ENCODE measurements around the gene PILRA.

DNA sequence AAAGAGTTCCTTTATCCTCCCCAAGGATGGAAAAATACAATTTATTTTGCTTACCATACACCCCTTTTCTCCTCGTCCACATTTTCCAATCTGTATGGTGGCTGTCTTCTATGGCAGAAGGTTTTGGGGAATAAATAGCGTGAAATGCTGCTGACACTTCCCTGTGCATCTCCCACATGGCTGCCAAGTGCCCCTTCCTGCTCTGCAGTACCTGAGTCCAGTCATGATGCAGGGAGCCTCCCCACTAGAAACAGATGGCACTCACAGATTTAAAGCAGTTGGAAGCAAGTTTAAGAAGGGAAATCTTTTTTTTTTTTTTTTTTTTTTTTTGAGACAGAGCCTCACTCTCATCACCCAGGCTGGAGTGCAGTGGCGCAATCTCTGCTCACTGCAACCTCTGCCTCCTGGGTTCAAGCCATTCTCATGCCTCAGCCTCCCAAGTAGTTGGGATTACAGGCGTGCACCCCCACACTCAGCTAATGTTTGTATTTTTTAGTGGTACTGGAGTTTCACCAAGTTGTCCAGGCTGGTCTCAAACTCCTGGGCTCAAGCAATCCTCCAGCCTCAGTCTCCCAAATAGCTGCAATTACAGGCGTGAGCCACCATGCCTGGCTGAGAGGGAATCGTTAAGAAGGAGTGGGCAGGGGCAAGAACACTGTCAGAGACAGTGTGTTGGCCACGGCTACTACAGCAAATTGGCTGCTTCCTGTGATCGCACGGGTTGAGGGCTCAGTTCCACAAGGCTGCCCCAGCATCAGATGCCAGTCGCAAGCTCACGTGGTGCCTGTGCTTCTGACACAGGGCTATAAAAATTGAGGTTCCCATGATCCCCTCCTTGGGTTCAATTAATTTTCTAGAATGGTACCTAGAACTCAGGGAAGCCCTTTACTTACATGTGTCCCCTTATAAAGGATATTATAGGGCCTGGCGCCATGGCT is 5.3 kb upstream of the PILRA start:
- TF ChIP-seq CTCF (IDR thresholded peaks at IDR 0.05), result no peak
- no peak for TF ChIP-seq ZNF425 (CRISPR knock-in tag; conservative IDR thresholded peaks at IDR 0.05)
- TF ChIP-seq STAT6 (CRISPR knock-in tag; conservative IDR thresholded peaks at IDR 0.05; ENCODE audit: low read depth), result no peak
- no peak for TF ChIP-seq CREB1 (CRISPR knock-in tag; IDR thresholded peaks at IDR 0.05)
- no peak for TF ChIP-seq IRF2 (CRISPR knock-in tag; IDR thresholded peaks at IDR 0.05; ENCODE audit: borderline replicate concordance, low read depth)
- no peak for TF ChIP-seq ZNF416 (CRISPR knock-in tag; IDR thresholded peaks at IDR 0.05)
- TF ChIP-seq, protein P1, sequence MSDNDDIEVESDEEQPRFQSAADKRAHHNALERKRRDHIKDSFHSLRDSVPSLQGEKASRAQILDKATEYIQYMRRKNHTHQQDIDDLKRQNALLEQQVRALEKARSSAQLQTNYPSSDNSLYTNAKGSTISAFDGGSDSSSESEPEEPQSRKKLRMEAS (CRISPR knock-in tag; IDR thresholded peaks at IDR 0.05), result no peak
- no peak for TF ChIP-seq E2F4 (CRISPR knock-in tag; IDR thresholded peaks at IDR 0.05; ENCODE audit: borderline replicate concordance, low read depth)
- no peak for TF ChIP-seq ZNF232 (CRISPR knock-in tag; IDR thresholded peaks at IDR 0.05)

All from WTC11 (cell line).